GM18502 (cell line): ENCODE results near the gene IRF5.
"Not testable (repeated sequence)": the region's sequence is repeated elsewhere in the genome, so short reads cannot be mapped to it uniquely, and the experiment has no call there.

Experiments
- ATAC-seq: cut with Tn5 transposase; IDR thresholded peaks from one replicate; pipeline ENCODE4 v1.9.1; 2021; ENCODE audit warnings: mild to moderate bottlenecking; ENCODE audit not compliant: unreplicated experiment, poor library complexity

IRF5 gene

DNA sequence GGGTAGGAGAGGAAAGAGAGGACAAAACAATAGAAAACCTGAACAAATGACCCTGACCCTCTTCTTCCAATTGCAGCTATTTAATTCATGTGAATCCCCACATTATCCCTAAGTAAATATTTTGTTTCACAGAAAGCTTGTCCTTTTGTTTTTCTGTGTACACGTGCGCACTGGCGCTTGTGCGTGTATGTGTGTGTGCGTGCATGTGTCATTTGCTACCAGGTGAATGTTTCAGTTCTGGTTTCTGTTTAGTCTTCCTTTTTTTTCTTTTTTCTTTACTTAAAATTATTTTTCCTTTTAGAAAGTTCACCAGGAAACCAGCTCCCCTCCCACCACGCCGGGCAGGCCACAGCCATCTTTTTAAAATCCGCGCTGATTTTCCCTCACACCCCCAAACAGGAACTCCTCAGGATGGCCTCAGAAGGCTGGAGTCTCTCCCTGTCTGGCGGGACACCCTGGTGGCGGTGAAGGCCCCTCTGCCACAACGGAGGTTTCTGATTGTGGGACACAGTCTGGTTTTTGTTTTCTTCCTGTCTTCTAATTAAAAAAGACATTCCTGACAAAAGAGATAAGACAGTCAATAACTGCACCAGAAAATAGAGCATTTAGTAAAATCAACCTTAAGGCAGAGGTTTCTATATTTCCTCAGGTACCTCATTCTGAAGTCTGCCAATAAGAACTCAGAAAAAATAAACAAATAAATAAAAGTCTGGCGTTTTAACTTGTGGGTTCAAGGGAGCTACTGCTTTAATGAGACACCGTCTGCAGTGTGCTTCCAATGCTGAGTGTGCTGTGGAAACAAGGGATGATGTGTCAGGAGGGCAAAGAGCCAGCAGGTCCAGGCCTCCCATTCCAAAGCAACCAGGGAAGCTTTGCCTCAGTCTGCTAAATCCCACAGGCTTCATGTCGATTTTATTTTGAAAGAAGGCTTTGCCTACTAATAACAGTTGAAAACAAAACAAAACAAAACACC, 17.4 kb downstream of the IRF5 start:
- peak; percentile 72 for ATAC-seq

DNA sequence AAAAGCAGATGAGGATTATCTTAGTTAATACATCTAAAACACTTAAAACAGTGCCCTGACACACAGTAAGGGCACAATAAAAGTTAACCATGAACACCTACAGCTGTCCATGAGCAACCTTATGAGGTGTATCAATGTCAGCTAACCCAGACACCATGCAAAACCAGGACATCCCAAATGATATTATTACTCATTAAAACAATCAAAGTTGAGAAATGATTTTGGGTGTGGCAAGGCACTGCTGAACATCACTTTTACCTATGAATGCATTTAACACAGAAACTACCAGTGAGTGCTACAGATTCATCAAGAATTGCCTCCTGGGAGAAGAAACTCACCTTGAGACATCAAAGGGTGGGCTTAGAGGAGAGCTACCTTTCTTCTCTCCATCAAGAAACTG, 18.3 kb downstream of the IRF5 start:
- ATAC-seq, result no peak

DNA sequence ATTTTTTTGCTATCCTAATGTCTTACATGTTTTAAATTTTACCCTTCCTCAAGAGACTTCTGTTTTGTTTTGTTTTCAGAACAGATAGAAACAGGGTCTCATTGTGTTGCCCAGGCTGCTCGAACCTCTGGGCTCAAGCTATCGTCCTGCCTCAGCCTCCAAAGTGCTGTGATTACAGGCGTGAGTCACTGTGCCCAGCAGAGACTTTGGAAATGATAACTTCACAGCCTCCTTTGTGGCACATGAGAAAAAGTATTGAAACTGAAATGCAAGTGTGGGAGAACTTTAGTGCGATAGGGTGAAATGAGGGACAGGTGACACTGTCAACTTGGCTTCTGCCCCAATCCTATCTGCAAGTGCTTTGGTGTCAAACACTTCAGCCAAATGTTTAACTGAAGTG, 21.6 kb downstream of the IRF5 start:
- ATAC-seq, result no peak

- no peak for ATAC-seq
Observed at GRCh38 chr7:128961030-128961659, 23.4 kb downstream of the IRF5 start.

DNA sequence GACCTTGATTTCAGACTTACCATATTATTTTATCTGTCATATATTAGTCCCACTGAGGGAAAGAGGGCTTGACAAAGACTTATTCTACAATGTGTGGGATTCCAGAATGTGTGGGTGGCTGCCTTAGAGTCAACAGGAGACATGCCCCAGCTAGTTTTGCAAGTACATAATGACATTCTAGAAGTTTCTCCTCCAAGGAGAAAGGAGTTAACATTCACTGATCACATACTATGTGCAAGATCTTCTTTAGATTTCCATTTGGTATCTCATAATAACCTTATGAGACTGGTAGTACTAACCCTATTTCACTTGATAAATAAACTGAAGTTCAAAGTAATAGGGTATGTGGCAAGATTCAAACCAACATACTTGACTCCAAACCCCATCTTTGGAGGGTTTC, 25.2 kb downstream of the IRF5 start:
- ATAC-seq, result peak; percentile 25

- peak; percentile 87 for ATAC-seq
Observed at GRCh38 chr7:128963327-128963757, 25.6 kb downstream of the IRF5 start.

DNA sequence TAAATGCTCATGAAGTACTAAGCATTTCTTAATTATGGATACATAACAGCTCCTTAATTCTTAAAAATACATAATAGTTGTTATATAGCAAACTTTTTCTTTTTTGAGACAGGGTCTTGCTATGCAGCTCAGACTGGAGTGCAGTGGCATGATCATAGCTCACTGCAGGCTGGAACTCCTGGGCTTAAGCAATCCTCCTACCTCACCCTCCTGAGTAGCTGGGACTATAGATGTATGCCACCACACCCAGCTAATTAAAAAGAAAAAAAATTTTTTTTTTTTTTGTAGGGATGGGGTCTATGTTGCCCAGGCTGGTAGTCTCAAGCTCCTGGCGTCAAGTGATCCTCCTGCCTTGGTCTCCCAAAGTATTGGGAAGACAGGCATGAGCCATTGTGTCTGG, 30.9 kb downstream of the IRF5 start:
- ATAC-seq, result no peak

DNA sequence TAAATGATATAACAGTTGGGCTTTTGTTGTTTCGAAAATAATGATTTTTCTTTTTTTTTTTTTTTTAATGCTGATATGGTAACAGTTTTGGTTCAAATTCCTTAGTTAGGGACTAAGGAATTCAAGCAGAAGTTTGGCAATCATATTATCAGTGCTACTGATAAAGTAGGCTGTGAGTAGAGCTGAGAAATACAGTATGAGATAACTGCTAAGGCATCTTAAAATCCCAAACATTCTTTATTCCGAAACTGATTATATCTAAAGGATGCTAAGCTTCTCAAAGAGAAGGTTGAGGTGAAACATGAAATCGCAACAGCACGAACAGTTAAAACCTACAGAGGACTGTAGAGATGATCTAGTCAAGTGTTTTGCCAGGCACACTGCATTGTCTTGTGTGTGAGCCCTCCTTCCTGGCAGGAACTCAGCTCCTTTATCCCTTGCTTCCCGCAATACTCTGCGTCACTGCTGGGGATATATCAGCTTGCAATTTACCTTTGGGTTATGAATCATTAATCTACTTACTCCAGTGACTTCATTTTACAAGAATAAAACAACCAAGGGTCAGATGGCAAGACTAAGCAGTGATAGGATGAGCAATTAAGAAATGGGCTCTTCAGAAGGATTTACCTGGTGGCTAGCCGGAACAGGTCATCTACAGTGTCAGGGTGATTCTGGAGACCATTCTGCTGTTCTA, 36.7 kb downstream of the IRF5 start:
- no peak for ATAC-seq

DNA sequence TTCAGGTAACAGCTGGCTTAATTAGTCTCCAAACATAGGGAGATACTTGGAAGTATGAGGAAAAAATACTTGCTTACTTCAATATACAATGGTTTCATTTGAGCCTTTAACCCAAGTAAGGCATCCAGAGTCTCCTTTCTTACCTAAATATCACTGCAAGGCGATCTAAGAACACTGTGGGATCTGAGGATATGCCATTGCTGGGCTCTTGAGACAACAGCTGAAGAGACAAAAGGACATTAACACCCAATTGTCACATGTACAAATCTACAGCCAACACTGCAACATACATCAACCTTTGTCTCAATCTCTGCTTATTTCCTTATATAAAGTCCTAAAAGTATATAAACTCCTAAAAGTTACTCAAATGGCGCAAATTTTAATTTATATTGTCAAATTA, 44.4 kb downstream of the IRF5 start:
- ATAC-seq, result no peak

DNA sequence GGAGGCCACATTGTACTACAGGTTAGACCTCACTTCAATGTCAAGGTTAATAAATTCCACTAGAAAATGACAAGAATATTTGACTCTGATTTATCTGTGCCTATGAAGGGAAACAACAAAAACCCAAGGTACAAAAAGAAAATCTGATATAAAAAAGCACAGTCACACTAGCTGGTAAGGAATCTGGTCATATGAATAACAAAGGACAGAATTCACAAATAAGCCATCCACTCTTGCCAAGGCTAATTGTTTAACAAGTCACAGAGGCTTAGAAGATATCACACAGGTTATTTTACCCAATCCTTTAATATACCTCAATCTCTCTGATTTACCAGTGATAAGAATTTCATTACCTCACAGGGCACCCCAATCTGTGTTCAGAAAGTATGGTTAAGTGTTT, 47.9 kb downstream of the IRF5 start:
- ATAC-seq, result no peak

- no peak for ATAC-seq
Observed at GRCh38 chr7:128986609-128987008, 48.9 kb downstream of the IRF5 start.

GRCh38 chr7:128988372-128988771, 50.6 kb downstream of the IRF5 start:
- no peak for ATAC-seq

DNA sequence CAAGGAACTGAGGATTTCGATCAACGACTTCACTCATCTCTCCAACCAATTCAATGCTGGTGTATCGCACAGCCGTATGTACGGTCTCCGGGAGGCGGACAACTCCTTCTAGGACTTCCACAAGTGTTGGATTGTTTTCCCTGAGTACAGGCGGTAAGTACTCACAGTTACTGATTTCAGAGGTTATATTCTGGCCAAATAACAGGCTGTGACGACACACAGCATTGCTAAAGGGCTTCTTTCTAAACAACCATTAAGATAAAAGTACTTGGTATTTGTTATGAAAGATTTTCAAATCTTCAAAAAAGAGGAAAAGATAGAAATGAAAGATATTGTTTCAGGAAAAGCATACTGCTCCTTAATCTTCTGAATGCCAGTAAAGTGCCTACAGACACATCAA, 52.2 kb downstream of the IRF5 start:
- no peak for ATAC-seq

DNA sequence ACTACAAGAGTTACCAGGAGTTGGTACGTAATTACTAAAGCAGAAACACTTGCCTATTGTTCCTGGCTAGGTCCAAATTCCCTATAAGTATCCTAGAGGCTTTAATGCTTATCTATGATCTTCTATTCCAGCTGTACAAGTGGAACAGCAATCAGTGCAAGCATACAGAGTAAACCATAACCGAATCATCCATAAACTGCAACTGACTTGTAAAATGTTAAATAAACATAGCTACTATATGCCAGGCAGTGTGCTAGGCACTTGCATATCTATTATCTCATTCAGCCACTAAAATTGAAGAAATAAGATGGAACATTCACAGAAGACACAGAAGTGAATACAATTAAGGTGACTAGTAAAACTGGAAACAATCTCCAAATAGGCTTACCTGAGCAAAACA, 55.7 kb downstream of the IRF5 start:
- ATAC-seq, result no peak

DNA sequence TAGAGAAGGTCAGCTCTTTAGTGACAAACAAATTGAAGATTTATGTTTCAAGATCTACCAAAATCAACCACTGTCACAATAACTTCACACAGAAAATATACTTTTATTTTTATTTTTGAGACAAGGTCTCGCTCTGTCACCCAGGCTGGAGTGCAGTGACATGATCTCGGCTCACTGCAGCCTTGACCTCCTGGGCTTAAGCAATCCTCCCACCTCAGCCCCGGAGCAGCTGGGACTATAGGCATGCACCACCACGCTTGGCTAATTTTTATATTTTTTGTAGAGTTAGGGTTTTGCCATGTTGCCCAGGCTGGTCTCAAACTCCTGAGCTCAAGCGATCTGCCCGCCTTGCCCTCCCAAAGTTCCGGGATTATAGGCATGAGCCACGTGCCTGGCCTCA, 56.8 kb downstream of the IRF5 start:
- ATAC-seq, result not testable (repeated sequence)

DNA sequence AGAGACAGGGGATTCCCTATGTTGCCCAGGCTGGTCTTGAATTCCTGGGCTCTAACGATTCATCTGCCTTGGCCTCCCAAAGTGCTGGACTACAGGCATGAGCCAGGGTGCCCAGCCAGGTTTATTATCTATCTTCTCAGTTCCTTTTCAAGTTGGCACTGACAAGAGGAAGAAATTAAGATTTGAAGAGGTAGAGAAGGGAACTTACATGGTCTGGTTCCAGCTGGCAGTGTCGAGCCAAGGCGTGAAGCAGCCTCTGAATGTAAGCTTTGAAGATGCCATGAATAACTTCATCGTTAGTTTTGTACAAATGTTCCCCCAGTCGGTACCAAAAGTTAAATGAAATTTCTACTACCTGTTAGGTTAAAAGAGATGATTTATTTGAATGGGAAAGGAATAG, 59.5 kb downstream of the IRF5 start:
- no peak for ATAC-seq
